Cardiac fibroblast (primary cell): Measurements from ENCODE around the gene IPO9.

Experiments
- DNase-seq, 2 donors: peaks; one replicate each; pipeline versions ENCODE4 v3.0.0 to v3.0.0-alpha.2; 2010; ENCODE audit warnings: low read depth in 2 of 2
- H3K4me3 ChIP-seq, 2 donors: replicated peaks in 1 of 2; 1 replicate in 1 of 2; 2 replicates in 1 of 2; pipeline ENCODE4 v1.5.1; 2011; ENCODE audit warnings: low read depth in 2 of 2, low read length in 2 of 2, mild to moderate bottlenecking in 2 of 2, moderate library complexity in 1 of 2
- TF ChIP-seq, protein P1 (sequence below): IDR thresholded peaks from one replicate; pipeline ENCODE4 v1.5.1; 2011; ENCODE audit warnings: low read depth, mild to moderate bottlenecking, low read length, inconsistent platforms

The IPO9 gene

GRCh38 chr1:201907621-201908020 is 78.7 kb downstream of the IPO9 start:
- no peak overlapping the region for H3K4me3 ChIP-seq
- TF ChIP-seq, protein P1, sequence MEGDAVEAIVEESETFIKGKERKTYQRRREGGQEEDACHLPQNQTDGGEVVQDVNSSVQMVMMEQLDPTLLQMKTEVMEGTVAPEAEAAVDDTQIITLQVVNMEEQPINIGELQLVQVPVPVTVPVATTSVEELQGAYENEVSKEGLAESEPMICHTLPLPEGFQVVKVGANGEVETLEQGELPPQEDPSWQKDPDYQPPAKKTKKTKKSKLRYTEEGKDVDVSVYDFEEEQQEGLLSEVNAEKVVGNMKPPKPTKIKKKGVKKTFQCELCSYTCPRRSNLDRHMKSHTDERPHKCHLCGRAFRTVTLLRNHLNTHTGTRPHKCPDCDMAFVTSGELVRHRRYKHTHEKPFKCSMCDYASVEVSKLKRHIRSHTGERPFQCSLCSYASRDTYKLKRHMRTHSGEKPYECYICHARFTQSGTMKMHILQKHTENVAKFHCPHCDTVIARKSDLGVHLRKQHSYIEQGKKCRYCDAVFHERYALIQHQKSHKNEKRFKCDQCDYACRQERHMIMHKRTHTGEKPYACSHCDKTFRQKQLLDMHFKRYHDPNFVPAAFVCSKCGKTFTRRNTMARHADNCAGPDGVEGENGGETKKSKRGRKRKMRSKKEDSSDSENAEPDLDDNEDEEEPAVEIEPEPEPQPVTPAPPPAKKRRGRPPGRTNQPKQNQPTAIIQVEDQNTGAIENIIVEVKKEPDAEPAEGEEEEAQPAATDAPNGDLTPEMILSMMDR: no peak
- no peak for DNase-seq

DNA sequence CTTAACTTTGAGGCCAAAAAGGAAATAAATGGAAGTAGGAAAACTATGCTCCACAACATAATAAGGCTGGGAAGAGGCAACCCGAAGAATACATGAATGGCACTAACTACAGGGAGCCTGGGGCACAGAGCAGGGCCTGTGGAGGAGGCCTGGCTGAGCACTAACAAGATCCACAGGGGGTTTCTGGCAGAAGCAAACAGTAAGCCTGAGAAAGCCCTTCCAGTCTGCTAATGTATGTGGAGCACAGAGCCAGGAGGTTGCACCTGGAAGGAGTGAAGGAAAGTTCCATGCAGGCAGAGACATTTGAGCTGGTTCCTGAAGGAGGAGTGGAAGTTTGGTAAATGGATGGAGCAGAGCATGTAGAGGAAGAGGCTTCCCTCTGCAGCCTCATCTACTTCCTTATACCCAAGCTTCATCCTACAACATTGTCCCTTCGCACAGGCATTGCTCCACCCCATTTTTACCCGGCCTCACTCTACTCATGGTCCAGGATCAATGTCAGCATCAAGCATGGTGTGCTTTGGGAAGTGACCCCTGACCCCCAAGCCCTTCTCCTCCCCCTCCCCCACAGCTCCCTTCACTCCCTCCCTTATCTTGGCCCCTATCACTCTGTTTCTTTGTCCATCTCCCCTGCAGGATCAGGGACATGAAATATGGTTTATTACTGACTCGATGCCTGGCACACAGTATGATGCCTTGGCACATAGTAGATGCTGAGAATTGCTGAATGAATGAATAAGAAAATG is 83.0 kb downstream of the IPO9 start:
- TF ChIP-seq, protein P1: no peak
- H3K4me3 ChIP-seq: no peak overlapping the region
- no peak for DNase-seq

- TF ChIP-seq, protein P1: no peak
- DNase-seq: peak; percentile 44 to 64
- no peak overlapping the region for H3K4me3 ChIP-seq
Measured at GRCh38 chr1:201912832-201913231, 83.9 kb downstream of the IPO9 start.

- TF ChIP-seq, protein P1: no peak
- DNase-seq: peak in 1 of 2 donors; percentile 51
- H3K4me3 ChIP-seq: no peak overlapping the region
Measured at GRCh38 chr1:201914456-201915235, 85.7 kb downstream of the IPO9 start.

DNA sequence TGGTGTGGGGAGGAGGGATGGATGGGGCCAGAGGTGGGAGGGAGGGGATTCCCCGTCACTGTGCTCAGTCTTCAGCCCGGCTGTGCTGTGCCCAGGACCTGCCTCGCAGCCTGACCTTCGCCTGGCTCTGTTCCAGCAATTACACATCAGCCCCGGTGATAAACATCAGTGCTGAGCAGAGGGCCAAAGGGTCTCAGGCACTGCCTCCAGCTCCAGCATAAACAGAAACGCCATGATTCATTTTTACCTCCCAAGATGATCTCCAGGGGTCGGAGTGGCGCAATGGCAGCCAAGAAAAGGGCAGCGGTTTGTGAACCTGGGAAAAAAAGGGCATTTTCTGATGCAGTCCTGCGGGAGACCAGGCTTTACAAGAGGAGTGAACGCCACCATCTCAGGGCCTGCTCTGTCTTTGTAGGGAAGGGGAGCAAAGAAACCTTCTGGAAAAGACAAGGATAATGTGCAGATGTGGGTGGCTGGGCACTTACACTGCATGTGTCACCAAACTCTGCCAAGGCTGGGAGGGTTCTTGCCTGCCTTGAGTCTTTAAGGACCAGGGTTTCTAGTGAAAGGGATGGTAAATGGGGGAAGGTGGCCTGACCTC is 87.8 kb downstream of the IPO9 start:
- DNase-seq: peak; percentile 90 to 94
- TF ChIP-seq, protein P1: no peak
- no peak overlapping the region for H3K4me3 ChIP-seq

DNA sequence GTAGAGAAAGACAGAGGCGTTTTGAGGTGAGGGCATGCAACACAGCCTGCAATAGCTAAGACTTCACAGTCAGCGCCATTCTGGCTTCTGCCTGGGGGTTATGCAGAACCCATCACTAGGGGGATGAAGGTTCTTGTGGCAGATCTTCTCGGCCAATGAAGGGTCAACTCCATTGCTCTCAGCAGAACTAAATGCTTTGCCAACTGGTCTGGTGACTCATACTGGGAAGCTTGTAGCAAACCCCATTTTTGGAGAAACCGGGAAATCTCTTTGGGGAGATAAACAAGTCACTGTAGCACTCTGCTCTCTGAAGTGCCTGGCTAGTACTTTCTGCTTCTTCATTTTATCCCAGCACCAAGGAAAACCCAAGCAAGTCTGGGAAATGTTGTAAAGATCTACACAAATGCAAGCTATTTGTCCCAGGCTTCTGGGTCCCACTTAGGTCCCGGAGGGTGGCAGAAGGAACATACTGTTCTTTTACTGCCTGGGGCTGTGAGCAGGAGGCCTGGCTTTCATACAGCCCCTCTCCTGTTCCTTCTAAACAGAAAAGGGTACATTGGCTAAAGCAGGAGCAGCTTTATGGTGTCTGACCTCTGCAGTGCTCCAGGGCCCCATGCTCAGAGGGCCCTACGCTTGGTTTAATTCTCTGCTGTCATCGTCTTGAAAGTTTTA is 88.5 kb downstream of the IPO9 start:
- H3K4me3 ChIP-seq: no peak overlapping the region
- TF ChIP-seq, protein P1: peak; percentile 8
- DNase-seq: peak; percentile 90 to 94
